ENCODE data around the gene OGFOD1.

OGFOD1 gene

DNA sequence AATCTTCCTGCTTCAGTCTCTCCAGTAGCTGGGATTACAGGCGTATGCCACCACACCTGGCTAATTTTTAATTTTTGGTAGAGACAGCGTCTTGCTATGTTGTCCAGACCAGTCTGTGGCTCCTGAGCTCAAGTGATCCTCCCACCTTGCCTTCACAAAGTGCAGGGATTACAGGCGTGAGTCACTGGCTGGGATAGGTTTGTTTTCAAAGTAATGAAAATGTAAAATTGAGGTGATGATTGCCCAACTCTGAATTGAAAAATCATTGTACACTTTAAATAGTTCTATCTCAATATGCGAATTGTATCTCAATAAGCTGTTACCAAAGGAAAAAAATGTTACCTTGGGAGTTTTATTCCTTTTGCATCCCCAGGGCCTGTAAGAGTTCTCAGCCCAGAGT, 24.8 kb upstream of the OGFOD1 start:
- H3K23ac ChIP-seq (ENCODE audit: low read depth, low read length, poor library complexity), result no peak overlapping the region
- H4K91ac ChIP-seq (ENCODE audit: low read depth, low read length, poor library complexity), result no peak overlapping the region
- H2BK15ac ChIP-seq (ENCODE audit: low read length), result no peak overlapping the region
- H3K79me1 ChIP-seq (ENCODE audit: low read depth, low read length), result no peaks in the 10 kb centered on the region
- H3K27me3 ChIP-seq (ENCODE audit: control insufficient read depth in 3 of 3, insufficient read depth in 3 of 3, low read depth in 1 of 3, low read length in 3 of 3), result peaks cover 0 to 2% (median 0%) of the 10 kb centered on the region in 3 experiments
- no CpG with 5 or more reads among the region's 4 CpGs for WGBS, 2 donors (ENCODE audit: extremely low coverage in 2 of 2, insufficient read length in 2 of 2, insufficient replicate concordance in 1 of 2)
- no peak overlapping the region for H2AK5ac ChIP-seq (ENCODE audit: low read depth, low read length)
- H2BK12ac ChIP-seq (ENCODE audit: low read length), result no peak overlapping the region
- peaks cover 2 to 6% of the 10 kb centered on the region in 2 donors for H3K4me1 ChIP-seq (ENCODE audit: control insufficient read depth in 2 of 2, insufficient read depth in 1 of 2, low read depth in 1 of 2, low read length in 2 of 2)
- H3K4me3 ChIP-seq (ENCODE audit: low read length in 2 of 2), result no peak overlapping the region
- no peak overlapping the region for H2BK5ac ChIP-seq (ENCODE audit: low read length)
- H3K4ac ChIP-seq (ENCODE audit: low read length), result no peak overlapping the region
- H3K4me2 ChIP-seq (ENCODE audit: insufficient read depth, low read length, poor library complexity, severe bottlenecking), result no peak overlapping the region
- no peak overlapping the region for H3K9ac ChIP-seq (ENCODE audit: low read depth, low read length, poor library complexity)
- no peak for DNase-seq (ENCODE audit: low spot score)
- peaks cover 8 to 35% of the 10 kb centered on the region in 2 donors for H3K36me3 ChIP-seq (replicated peaks in 1 of 2; ENCODE audit: control insufficient read depth in 2 of 2, insufficient read depth in 2 of 2, low read length in 2 of 2)
- no peak overlapping the region for H4K8ac ChIP-seq (ENCODE audit: low read depth, low read length)
- H3K9me3 ChIP-seq (replicated peaks in 1 of 2; ENCODE audit: control insufficient read depth in 2 of 2, insufficient read depth in 1 of 2, low read depth in 1 of 2, low read length in 2 of 2), result no peaks in the 10 kb centered on the region
- H2BK120ac ChIP-seq (ENCODE audit: low read depth, low read length), result no peak overlapping the region
- H2AFZ ChIP-seq (ENCODE audit: low read length), result no peak overlapping the region
- H3K27ac ChIP-seq (replicated peaks; ENCODE audit: low read length), result no peak overlapping the region
- H3K18ac ChIP-seq (ENCODE audit: low read length), result no peak overlapping the region
- H3K14ac ChIP-seq (ENCODE audit: low read length), result no peak overlapping the region

GRCh38 chr16:56428091-56428490, 23.3 kb upstream of the OGFOD1 start:
- WGBS, 2 donors (ENCODE audit: extremely low coverage in 2 of 2, insufficient read length in 2 of 2, insufficient replicate concordance in 1 of 2), result no CpG with 5 or more reads among the region's 1 CpG
- Histone ChIP-seq H2AFZ (ENCODE audit: low read length) (no peak overlapping the region), H4K91ac (ENCODE audit: low read depth, low read length, poor library complexity) (no peak overlapping the region), H3K27me3 (ENCODE audit: control insufficient read depth in 3 of 3, insufficient read depth in 3 of 3, low read depth in 1 of 3, low read length in 3 of 3) (peaks cover 0 to 2% (median 0%) of the 10 kb centered on the region in 3 experiments), H3K36me3 (replicated peaks in 1 of 2; ENCODE audit: control insufficient read depth in 2 of 2, insufficient read depth in 2 of 2, low read length in 2 of 2) (peaks cover 8 to 50% of the 10 kb centered on the region in 2 donors), H3K4me1 (ENCODE audit: control insufficient read depth in 2 of 2, insufficient read depth in 1 of 2, low read depth in 1 of 2, low read length in 2 of 2) (peaks cover 2 to 5% of the 10 kb centered on the region in 2 donors), H2BK5ac (ENCODE audit: low read length) (no peak overlapping the region), H3K4ac (ENCODE audit: low read length) (no peak overlapping the region), H3K4me3 (ENCODE audit: low read length in 2 of 2) (no peak overlapping the region), H2BK12ac (ENCODE audit: low read length) (no peak overlapping the region), H3K9ac (ENCODE audit: low read depth, low read length, poor library complexity) (no peak overlapping the region), H2BK15ac (ENCODE audit: low read length) (no peak overlapping the region), H3K23ac (ENCODE audit: low read depth, low read length, poor library complexity) (no peak overlapping the region), H3K14ac (ENCODE audit: low read length) (no peak overlapping the region), H4K8ac (ENCODE audit: low read depth, low read length) (no peak overlapping the region), H2AK5ac (ENCODE audit: low read depth, low read length) (no peak overlapping the region), H3K18ac (ENCODE audit: low read length) (no peak overlapping the region), H3K4me2 (ENCODE audit: insufficient read depth, low read length, poor library complexity, severe bottlenecking) (no peak overlapping the region), H3K79me1 (ENCODE audit: low read depth, low read length) (no peaks in the 10 kb centered on the region), H2BK120ac (ENCODE audit: low read depth, low read length) (no peak overlapping the region), H3K27ac (replicated peaks; ENCODE audit: low read length) (no peak overlapping the region), H3K9me3 (replicated peaks in 1 of 2; ENCODE audit: control insufficient read depth in 2 of 2, insufficient read depth in 1 of 2, low read depth in 1 of 2, low read length in 2 of 2) (no peaks in the 10 kb centered on the region)
- DNase-seq (ENCODE audit: low spot score), result no peak

GRCh38 chr16:56436258-56436657, 15.1 kb upstream of the OGFOD1 start:
- Histone ChIP-seq H2AFZ (ENCODE audit: low read length) (no peak overlapping the region), H3K4me2 (ENCODE audit: insufficient read depth, low read length, poor library complexity, severe bottlenecking) (no peak overlapping the region), H3K9me3 (replicated peaks in 1 of 2; ENCODE audit: control insufficient read depth in 2 of 2, insufficient read depth in 1 of 2, low read depth in 1 of 2, low read length in 2 of 2) (no peaks in the 10 kb centered on the region), H3K23ac (ENCODE audit: low read depth, low read length, poor library complexity) (no peak overlapping the region), H3K9ac (ENCODE audit: low read depth, low read length, poor library complexity) (no peak overlapping the region), H3K27ac (replicated peaks; ENCODE audit: low read length) (no peak overlapping the region), H2BK5ac (ENCODE audit: low read length) (no peak overlapping the region), H3K4ac (ENCODE audit: low read length) (no peak overlapping the region), H2BK12ac (ENCODE audit: low read length) (no peak overlapping the region), H3K79me1 (ENCODE audit: low read depth, low read length) (no peaks in the 10 kb centered on the region), H3K4me1 (ENCODE audit: control insufficient read depth in 2 of 2, insufficient read depth in 1 of 2, low read depth in 1 of 2, low read length in 2 of 2) (no peaks in the 10 kb centered on the region), H4K91ac (ENCODE audit: low read depth, low read length, poor library complexity) (no peak overlapping the region), H3K18ac (ENCODE audit: low read length) (no peak overlapping the region), H2BK15ac (ENCODE audit: low read length) (no peak overlapping the region), H3K36me3 (replicated peaks in 1 of 2; ENCODE audit: control insufficient read depth in 2 of 2, insufficient read depth in 2 of 2, low read length in 2 of 2) (peaks cover 6 to 93% of the 10 kb centered on the region in 2 donors), H2BK120ac (ENCODE audit: low read depth, low read length) (no peak overlapping the region), H3K14ac (ENCODE audit: low read length) (no peak overlapping the region), H2AK5ac (ENCODE audit: low read depth, low read length) (no peak overlapping the region), H3K4me3 (ENCODE audit: low read length in 2 of 2) (no peak overlapping the region), H3K27me3 (ENCODE audit: control insufficient read depth in 3 of 3, insufficient read depth in 3 of 3, low read depth in 1 of 3, low read length in 3 of 3) (no peaks in the 10 kb centered on the region), H4K8ac (ENCODE audit: low read depth, low read length) (no peak overlapping the region)
- DNase-seq (ENCODE audit: low spot score), result no peak

DNA sequence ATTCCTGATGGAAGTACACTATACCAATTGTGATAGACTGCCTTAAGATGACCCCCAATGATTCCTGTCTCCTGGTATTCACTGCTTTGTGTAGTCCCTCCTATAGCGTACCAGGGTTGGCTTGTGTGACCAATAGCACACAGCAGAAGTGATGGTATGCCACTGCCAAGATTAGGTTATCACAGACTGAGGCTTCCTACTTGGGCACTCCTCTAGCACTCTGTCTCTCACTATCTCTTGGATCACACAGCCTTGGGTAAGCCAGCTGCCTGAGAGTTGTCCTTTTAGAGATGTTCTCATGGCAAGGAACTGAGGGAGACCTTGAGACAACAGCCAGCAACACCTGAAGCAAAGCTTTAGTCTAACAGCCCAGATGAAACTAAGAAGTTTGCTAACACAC, 13.3 kb upstream of the OGFOD1 start:
- H3K18ac ChIP-seq (ENCODE audit: low read length), result no peak overlapping the region
- DNase-seq (ENCODE audit: low spot score), result no peak
- H3K27ac ChIP-seq (replicated peaks; ENCODE audit: low read length), result no peak overlapping the region
- H2AFZ ChIP-seq (ENCODE audit: low read length), result no peak overlapping the region
- no peak overlapping the region for H2BK12ac ChIP-seq (ENCODE audit: low read length)
- H3K4me1 ChIP-seq (ENCODE audit: control insufficient read depth in 2 of 2, insufficient read depth in 1 of 2, low read depth in 1 of 2, low read length in 2 of 2), result no peaks in the 10 kb centered on the region
- H3K79me1 ChIP-seq (ENCODE audit: low read depth, low read length), result peaks cover 4% of the 10 kb centered on the region
- H2BK15ac ChIP-seq (ENCODE audit: low read length), result no peak overlapping the region
- no peaks in the 10 kb centered on the region for H3K27me3 ChIP-seq (ENCODE audit: control insufficient read depth in 3 of 3, insufficient read depth in 3 of 3, low read depth in 1 of 3, low read length in 3 of 3)
- WGBS, 2 donors (ENCODE audit: extremely low coverage in 2 of 2, insufficient read length in 2 of 2, insufficient replicate concordance in 1 of 2), result no CpG with 5 or more reads among the region's 1 CpG
- no peak overlapping the region for H3K4me2 ChIP-seq (ENCODE audit: insufficient read depth, low read length, poor library complexity, severe bottlenecking)
- H2BK120ac ChIP-seq (ENCODE audit: low read depth, low read length), result no peak overlapping the region
- H3K9me3 ChIP-seq (replicated peaks in 1 of 2; ENCODE audit: control insufficient read depth in 2 of 2, insufficient read depth in 1 of 2, low read depth in 1 of 2, low read length in 2 of 2), result no peaks in the 10 kb centered on the region
- H3K36me3 ChIP-seq (replicated peaks in 1 of 2; ENCODE audit: control insufficient read depth in 2 of 2, insufficient read depth in 2 of 2, low read length in 2 of 2), result peaks cover 12 to 93% of the 10 kb centered on the region in 2 donors
- H4K91ac ChIP-seq (ENCODE audit: low read depth, low read length, poor library complexity), result no peak overlapping the region
- H3K23ac ChIP-seq (ENCODE audit: low read depth, low read length, poor library complexity), result no peak overlapping the region
- no peak overlapping the region for H3K14ac ChIP-seq (ENCODE audit: low read length)
- no peak overlapping the region for H4K8ac ChIP-seq (ENCODE audit: low read depth, low read length)
- H3K4me3 ChIP-seq (ENCODE audit: low read length in 2 of 2), result no peak overlapping the region
- no peak overlapping the region for H3K9ac ChIP-seq (ENCODE audit: low read depth, low read length, poor library complexity)
- H3K4ac ChIP-seq (ENCODE audit: low read length), result no peak overlapping the region
- no peak overlapping the region for H2AK5ac ChIP-seq (ENCODE audit: low read depth, low read length)
- no peak overlapping the region for H2BK5ac ChIP-seq (ENCODE audit: low read length)

All from neuronal stem cell (in vitro differentiated cells).